B cell (primary cell): ENCODE results near the gene RNF212.

Experiments used
- CTCF ChIP-seq: fragments of 200-600 bp; IDR thresholded peaks from one replicate; pipeline ENCODE4 v1.8.0; 2022; ENCODE audit warnings: antibody characterized with exemption, mild to moderate bottlenecking
- EZH2 ChIP-seq: IDR thresholded peaks from 2 replicates; pipeline ENCODE4 v1.6.1; 2012; ENCODE audit warnings: borderline replicate concordance, low read depth, mild to moderate bottlenecking, moderate library complexity, low read length; ENCODE audit not compliant: insufficient read depth, poor library complexity, severe bottlenecking

- no peak for TF ChIP-seq CTCF
- TF ChIP-seq EZH2 = no peak
Observed at GRCh38 chr4:1047106-1047975, 66.0 kb downstream of the RNF212 start.
